Measurements from ENCODE around the gene OSBPL1A. TPM values are rescaled to one million over a fixed set of nuclear protein-coding genes. Genes with fewer than 3 reads are reported as not detected.

OSBPL1A gene
- total and polyA plus RNA-seq, 5 donors from 2014 or later, result 0.40 to 5.8 (median 2.0) TPM

DNA sequence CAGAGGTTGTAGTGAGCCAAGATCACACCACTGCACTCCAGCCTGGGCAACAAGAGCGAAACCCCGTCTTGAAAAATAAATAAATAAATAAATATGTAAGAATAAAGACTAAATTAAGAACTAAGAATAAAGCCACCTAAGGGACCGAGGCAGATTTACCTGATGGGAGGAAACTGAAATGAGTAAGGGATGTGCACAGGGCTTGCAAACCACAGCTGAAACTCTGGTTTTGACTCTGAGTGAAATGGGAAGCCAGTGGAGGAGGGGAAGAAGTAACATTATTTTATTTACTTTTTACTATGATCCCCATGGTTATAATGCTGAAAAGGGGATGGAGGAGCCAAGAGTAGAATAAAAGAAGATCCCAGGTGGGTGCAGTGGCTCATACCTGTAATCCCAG is 151.5 kb downstream of the OSBPL1A start:
- H3K4me3 Mint-ChIP-seq, result no peak overlapping the region
- no peak for ATAC-seq (ENCODE audit: low read depth in 2 of 2)

DNA sequence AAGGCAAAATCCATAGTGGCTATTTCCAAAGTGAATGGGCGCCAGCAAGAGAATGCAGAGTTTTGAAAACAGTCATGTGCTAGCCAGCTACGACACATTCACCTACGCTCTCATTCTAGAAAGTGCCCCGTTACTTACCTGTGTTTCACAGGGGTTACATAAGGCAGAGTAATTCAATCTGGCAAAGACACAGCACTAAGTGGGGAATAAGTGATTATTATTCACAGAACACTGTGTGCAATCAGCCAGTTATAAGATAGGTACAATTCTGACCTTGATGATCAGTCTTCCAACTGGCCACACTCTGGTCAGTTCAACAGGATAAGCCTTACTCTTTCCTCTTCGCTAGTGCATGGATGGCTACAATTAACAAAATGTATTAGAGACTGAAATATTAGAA is 152.9 kb downstream of the OSBPL1A start:
- Mint-ChIP-seq H3K36me3 (no peaks in the 10 kb centered on the region), H3K27me3 (peaks cover 10% of the 10 kb centered on the region), H3K4me1 (peaks cover 0 to 18% (median 5%) of the 10 kb centered on the region in 4 donors), H3K27ac (no peak overlapping the region), H3K4me3 (no peak overlapping the region), H3K9me3 (peaks cover 0 to 4% (median 2%) of the 10 kb centered on the region in 7 donors)
- H3K9me3 ChIP-seq (ENCODE audit: control insufficient read depth in 2 of 2, low read length in 2 of 2), result no peaks in the 10 kb centered on the region
- DNase-seq (no peak), ATAC-seq (ENCODE audit: low read depth in 2 of 2) (no peak)
- H3K27me3 ChIP-seq (ENCODE audit: control insufficient read depth, insufficient read depth, low read length), result no peaks in the 10 kb centered on the region
- no peaks in the 10 kb centered on the region for H3K4me1 ChIP-seq (ENCODE audit: control insufficient read depth, insufficient read depth, low read length, poor library complexity, severe bottlenecking)
- H3K36me3 ChIP-seq (ENCODE audit: control insufficient read depth, insufficient read depth, low read length), result no peaks in the 10 kb centered on the region
- H3K27ac ChIP-seq (ENCODE audit: insufficient read depth, low read length, poor library complexity, severe bottlenecking), result no peak overlapping the region
- no peak overlapping the region for H3K4me3 ChIP-seq (ENCODE audit: low read depth, low read length)

More for the DNA sequence above, 151.5 kb downstream of the OSBPL1A start:
- no peak overlapping the region for H3K27ac Mint-ChIP-seq
- H3K36me3 Mint-ChIP-seq, result no peaks in the 10 kb centered on the region
- Histone ChIP-seq H3K36me3 (ENCODE audit: control insufficient read depth, insufficient read depth, low read length) (no peaks in the 10 kb centered on the region), H3K27ac (ENCODE audit: insufficient read depth, low read length, poor library complexity, severe bottlenecking) (no peak overlapping the region), H3K4me3 (ENCODE audit: low read depth, low read length) (no peak overlapping the region), H3K27me3 (ENCODE audit: control insufficient read depth, insufficient read depth, low read length) (no peaks in the 10 kb centered on the region), H3K4me1 (ENCODE audit: control insufficient read depth, insufficient read depth, low read length, poor library complexity, severe bottlenecking) (no peaks in the 10 kb centered on the region), H3K9me3 (ENCODE audit: control insufficient read depth in 2 of 2, low read length in 2 of 2) (no peaks in the 10 kb centered on the region)
- peaks cover 10% of the 10 kb centered on the region for H3K27me3 Mint-ChIP-seq
- H3K4me1 Mint-ChIP-seq, result peaks cover 0 to 11% (median 4%) of the 10 kb centered on the region in 4 donors
- DNase-seq, result peak in 1 of 3 donors; percentile 35
- peaks cover 0 to 4% (median 2%) of the 10 kb centered on the region in 7 donors for H3K9me3 Mint-ChIP-seq

DNA sequence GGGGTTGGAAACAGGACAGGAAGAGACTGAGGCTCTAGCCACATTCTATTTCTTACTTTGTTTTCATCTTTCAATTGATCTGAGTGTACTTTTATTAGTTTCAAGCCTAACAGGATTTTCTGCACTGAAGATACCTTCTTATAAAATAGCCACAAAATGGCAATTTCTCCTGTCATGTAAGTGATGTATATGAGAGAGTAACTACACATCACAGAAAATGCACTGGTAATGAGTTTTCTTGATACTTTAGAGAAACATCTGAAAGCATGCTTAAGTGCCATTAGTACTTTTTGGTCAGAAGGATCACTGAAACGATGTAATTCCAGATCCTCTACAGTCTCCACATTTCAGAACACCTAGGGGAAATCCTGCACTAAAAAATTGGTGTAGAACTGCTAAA is 153.9 kb downstream of the OSBPL1A start:
- Mint-ChIP-seq H3K27ac (no peak overlapping the region), H3K36me3 (no peaks in the 10 kb centered on the region), H3K9me3 (peaks cover 0 to 4% (median 2%) of the 10 kb centered on the region in 7 donors), H3K4me1 (peaks cover 0 to 18% (median 5%) of the 10 kb centered on the region in 4 donors), H3K4me3 (no peak overlapping the region), H3K27me3 (peaks cover 9% of the 10 kb centered on the region)
- no peak overlapping the region for H3K27ac ChIP-seq (ENCODE audit: insufficient read depth, low read length, poor library complexity, severe bottlenecking)
- no peak overlapping the region for H3K4me3 ChIP-seq (ENCODE audit: low read depth, low read length)
- no peak for ATAC-seq (ENCODE audit: low read depth in 2 of 2)
- H3K9me3 ChIP-seq (ENCODE audit: control insufficient read depth in 2 of 2, low read length in 2 of 2), result no peaks in the 10 kb centered on the region
- H3K27me3 ChIP-seq (ENCODE audit: control insufficient read depth, insufficient read depth, low read length), result no peaks in the 10 kb centered on the region
- no peaks in the 10 kb centered on the region for H3K4me1 ChIP-seq (ENCODE audit: control insufficient read depth, insufficient read depth, low read length, poor library complexity, severe bottlenecking)
- H3K36me3 ChIP-seq (ENCODE audit: control insufficient read depth, insufficient read depth, low read length), result no peaks in the 10 kb centered on the region
- no peak for DNase-seq

DNA sequence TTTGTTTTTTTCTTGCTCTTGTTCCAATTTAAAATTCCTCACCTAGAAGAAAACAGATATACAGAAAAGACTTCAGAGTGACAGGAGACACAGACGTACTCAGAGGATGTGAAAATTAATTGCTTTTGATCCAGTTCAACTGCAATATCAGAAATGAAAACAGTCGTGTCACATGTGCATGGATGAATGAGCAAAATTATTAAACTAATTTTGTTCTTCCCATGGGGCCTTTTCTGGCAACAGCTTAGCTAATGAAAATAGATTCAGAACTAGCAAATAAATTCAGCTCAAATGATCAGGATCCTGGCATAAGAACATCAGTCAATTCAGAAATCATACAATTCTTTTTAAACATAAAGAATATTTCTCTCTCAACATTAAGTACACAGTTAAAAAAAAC is 158.3 kb downstream of the OSBPL1A start:
- Histone ChIP-seq H3K9me3 (ENCODE audit: control insufficient read depth in 2 of 2, low read length in 2 of 2) (no peaks in the 10 kb centered on the region), H3K27me3 (ENCODE audit: control insufficient read depth, insufficient read depth, low read length) (peaks cover 4% of the 10 kb centered on the region), H3K36me3 (ENCODE audit: control insufficient read depth, insufficient read depth, low read length) (no peaks in the 10 kb centered on the region), H3K4me3 (ENCODE audit: low read depth, low read length) (no peak overlapping the region), H3K4me1 (ENCODE audit: control insufficient read depth, insufficient read depth, low read length, poor library complexity, severe bottlenecking) (no peaks in the 10 kb centered on the region), H3K27ac (ENCODE audit: insufficient read depth, low read length, poor library complexity, severe bottlenecking) (no peak overlapping the region)
- Mint-ChIP-seq H3K27ac (no peak overlapping the region), H3K4me1 (peaks cover 0 to 12% (median 5%) of the 10 kb centered on the region in 4 donors), H3K4me3 (no peak overlapping the region), H3K36me3 (no peaks in the 10 kb centered on the region), H3K27me3 (peaks cover 20% of the 10 kb centered on the region), H3K9me3 (peaks cover 0 to 6% (median 1%) of the 10 kb centered on the region in 7 donors)
- no peak for DNase-seq
- ATAC-seq (ENCODE audit: low read depth in 2 of 2), result no peak

DNA sequence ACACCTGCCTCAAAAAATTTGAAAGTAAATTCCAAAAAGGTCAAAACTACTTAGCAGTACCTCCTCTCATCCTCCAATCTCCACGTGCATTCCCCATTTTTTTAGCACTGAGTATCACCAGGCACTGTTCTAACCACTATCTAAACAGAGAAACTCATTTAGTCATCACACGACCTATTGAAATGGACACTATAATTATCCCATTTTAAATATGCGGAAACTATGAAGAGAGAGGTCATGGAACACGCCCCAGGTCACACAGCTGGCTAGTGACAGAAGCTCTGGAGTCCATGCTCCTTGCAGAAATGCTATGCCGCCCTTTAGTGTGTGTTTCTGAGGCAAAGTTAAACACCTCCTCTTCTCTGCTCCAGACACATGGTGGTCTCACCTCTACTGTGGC is 159.2 kb downstream of the OSBPL1A start:
- peaks cover 4% of the 10 kb centered on the region for H3K27me3 ChIP-seq (ENCODE audit: control insufficient read depth, insufficient read depth, low read length)
- Mint-ChIP-seq H3K27ac (peak overlapping the region in 1 of 3 donors; percentile 54), H3K9me3 (peaks cover 0 to 10% (median 1%) of the 10 kb centered on the region in 7 donors), H3K27me3 (peaks cover 27% of the 10 kb centered on the region), H3K4me3 (no peak overlapping the region), H3K4me1 (peaks cover 0 to 7% (median 3%) of the 10 kb centered on the region in 4 donors), H3K36me3 (no peaks in the 10 kb centered on the region)
- no peaks in the 10 kb centered on the region for H3K36me3 ChIP-seq (ENCODE audit: control insufficient read depth, insufficient read depth, low read length)
- H3K4me3 ChIP-seq (ENCODE audit: low read depth, low read length), result no peak overlapping the region
- H3K9me3 ChIP-seq (ENCODE audit: control insufficient read depth in 2 of 2, low read length in 2 of 2), result no peaks in the 10 kb centered on the region
- ATAC-seq (ENCODE audit: low read depth in 2 of 2), result no peak
- no peak for DNase-seq
- H3K4me1 ChIP-seq (ENCODE audit: control insufficient read depth, insufficient read depth, low read length, poor library complexity, severe bottlenecking), result no peaks in the 10 kb centered on the region
- H3K27ac ChIP-seq (ENCODE audit: insufficient read depth, low read length, poor library complexity, severe bottlenecking), result no peak overlapping the region

DNA sequence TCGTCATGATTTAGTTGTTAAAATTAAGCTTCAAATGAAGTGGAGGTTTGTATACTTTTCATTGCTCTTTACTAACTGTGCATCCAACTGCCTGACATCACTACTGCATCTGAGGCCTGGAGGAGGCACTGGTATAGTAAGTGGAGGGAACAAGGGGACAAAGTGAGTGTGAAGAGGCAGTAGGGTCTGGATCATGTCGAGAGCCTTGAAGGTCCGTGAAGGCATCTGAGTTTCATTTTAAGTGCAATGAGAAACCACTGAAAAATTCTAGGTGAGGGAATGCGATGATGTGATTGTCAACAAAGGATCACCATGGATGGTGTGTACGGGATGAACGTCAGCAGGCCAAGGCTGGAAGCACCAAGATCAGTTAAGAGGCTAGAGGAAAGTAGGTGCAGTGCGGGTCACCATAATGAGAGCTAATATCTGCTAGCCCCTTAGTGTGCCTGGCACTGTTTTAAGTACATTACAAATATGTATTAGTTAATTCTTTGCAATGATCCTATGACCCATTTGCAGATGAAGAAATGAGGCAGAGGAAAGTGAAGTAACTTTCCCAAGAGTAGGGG is 162.7 kb downstream of the OSBPL1A start:
- H3K27me3 Mint-ChIP-seq, result peaks cover 37% of the 10 kb centered on the region
- DNase-seq (no peak), ATAC-seq (ENCODE audit: low read depth in 2 of 2) (no peak)
- H3K4me1 Mint-ChIP-seq, result no peaks in the 10 kb centered on the region
- peaks cover 0 to 6% (median 0%) of the 10 kb centered on the region in 7 donors for H3K9me3 Mint-ChIP-seq
- no peak overlapping the region for H3K27ac Mint-ChIP-seq
- no peak overlapping the region for H3K4me3 Mint-ChIP-seq
- Histone ChIP-seq H3K9me3 (ENCODE audit: control insufficient read depth in 2 of 2, low read length in 2 of 2) (no peaks in the 10 kb centered on the region), H3K4me3 (ENCODE audit: low read depth, low read length) (no peak overlapping the region), H3K4me1 (ENCODE audit: control insufficient read depth, insufficient read depth, low read length, poor library complexity, severe bottlenecking) (no peaks in the 10 kb centered on the region), H3K27ac (ENCODE audit: insufficient read depth, low read length, poor library complexity, severe bottlenecking) (no peak overlapping the region), H3K36me3 (ENCODE audit: control insufficient read depth, insufficient read depth, low read length) (no peaks in the 10 kb centered on the region), H3K27me3 (ENCODE audit: control insufficient read depth, insufficient read depth, low read length) (peaks cover 7% of the 10 kb centered on the region)
- H3K36me3 Mint-ChIP-seq, result no peaks in the 10 kb centered on the region

DNA sequence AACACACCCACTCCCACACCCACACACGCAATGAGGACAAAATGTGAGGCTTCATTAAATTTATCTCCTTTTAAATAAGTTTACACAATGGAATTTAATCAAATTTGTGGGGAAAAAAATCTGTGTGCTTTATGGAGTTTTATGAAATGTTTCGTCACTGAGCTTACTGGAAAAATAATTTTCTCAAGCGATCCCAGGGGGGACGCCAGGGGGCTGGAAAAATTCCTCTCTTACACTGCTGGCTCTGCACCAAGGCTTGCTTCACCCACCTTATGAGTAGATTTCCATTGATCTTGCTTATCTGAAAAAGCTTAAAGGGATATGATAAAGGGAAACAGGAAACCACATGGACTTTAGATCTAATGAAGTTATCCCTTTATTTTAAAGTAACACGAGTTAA is 163.3 kb downstream of the OSBPL1A start:
- Histone ChIP-seq H3K27me3 (ENCODE audit: control insufficient read depth, insufficient read depth, low read length) (peaks cover 7% of the 10 kb centered on the region), H3K4me3 (ENCODE audit: low read depth, low read length) (no peak overlapping the region), H3K27ac (ENCODE audit: insufficient read depth, low read length, poor library complexity, severe bottlenecking) (no peak overlapping the region), H3K4me1 (ENCODE audit: control insufficient read depth, insufficient read depth, low read length, poor library complexity, severe bottlenecking) (no peaks in the 10 kb centered on the region), H3K36me3 (ENCODE audit: control insufficient read depth, insufficient read depth, low read length) (no peaks in the 10 kb centered on the region), H3K9me3 (ENCODE audit: control insufficient read depth in 2 of 2, low read length in 2 of 2) (no peaks in the 10 kb centered on the region)
- ATAC-seq (ENCODE audit: low read depth in 2 of 2) (no peak), DNase-seq (no peak)
- H3K27ac Mint-ChIP-seq, result no peak overlapping the region
- no peaks in the 10 kb centered on the region for H3K4me1 Mint-ChIP-seq
- no peaks in the 10 kb centered on the region for H3K36me3 Mint-ChIP-seq
- peaks cover 0 to 6% (median 0%) of the 10 kb centered on the region in 7 donors for H3K9me3 Mint-ChIP-seq
- H3K4me3 Mint-ChIP-seq, result no peak overlapping the region
- peaks cover 40% of the 10 kb centered on the region for H3K27me3 Mint-ChIP-seq

DNA sequence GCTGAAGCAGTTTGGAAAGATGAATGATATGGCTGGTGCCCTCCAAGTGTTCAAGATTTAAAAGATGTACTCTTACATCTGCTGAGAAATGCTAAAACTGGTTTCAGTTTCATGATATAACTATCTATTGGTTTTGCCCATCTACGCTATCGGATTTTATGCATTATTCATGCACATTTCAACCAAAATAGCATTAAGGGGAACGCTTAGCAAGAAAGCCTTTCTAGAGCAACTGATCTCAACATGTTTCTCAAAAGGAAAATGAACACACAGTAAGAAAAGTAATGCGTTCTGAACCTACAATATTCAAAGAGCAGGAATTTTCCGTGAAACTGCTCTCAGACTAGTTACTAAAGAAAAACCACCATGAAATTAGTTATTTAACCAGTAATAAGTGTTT is 164.8 kb downstream of the OSBPL1A start:
- Mint-ChIP-seq H3K27ac (no peak overlapping the region), H3K9me3 (peaks cover 0 to 6% (median 0%) of the 10 kb centered on the region in 7 donors), H3K27me3 (peaks cover 32% of the 10 kb centered on the region), H3K4me1 (no peaks in the 10 kb centered on the region), H3K4me3 (no peak overlapping the region), H3K36me3 (no peaks in the 10 kb centered on the region)
- H3K36me3 ChIP-seq (ENCODE audit: control insufficient read depth, insufficient read depth, low read length), result no peaks in the 10 kb centered on the region
- ATAC-seq (ENCODE audit: low read depth in 2 of 2), result no peak
- no peak overlapping the region for H3K4me3 ChIP-seq (ENCODE audit: low read depth, low read length)
- H3K27ac ChIP-seq (ENCODE audit: insufficient read depth, low read length, poor library complexity, severe bottlenecking), result no peak overlapping the region
- H3K4me1 ChIP-seq (ENCODE audit: control insufficient read depth, insufficient read depth, low read length, poor library complexity, severe bottlenecking), result no peaks in the 10 kb centered on the region
- peaks cover 6% of the 10 kb centered on the region for H3K27me3 ChIP-seq (ENCODE audit: control insufficient read depth, insufficient read depth, low read length)
- no peaks in the 10 kb centered on the region for H3K9me3 ChIP-seq (ENCODE audit: control insufficient read depth in 2 of 2, low read length in 2 of 2)
- no peak for DNase-seq

Data from CD4-positive, CD25-positive, alpha-beta regulatory T cell (primary cell).